ENCODE measurements around the gene OR8H1. TPM values are rescaled to one million over a fixed set of nuclear protein-coding genes. Genes with fewer than 3 reads are reported as not detected.

Gene OR8H1, protein sequence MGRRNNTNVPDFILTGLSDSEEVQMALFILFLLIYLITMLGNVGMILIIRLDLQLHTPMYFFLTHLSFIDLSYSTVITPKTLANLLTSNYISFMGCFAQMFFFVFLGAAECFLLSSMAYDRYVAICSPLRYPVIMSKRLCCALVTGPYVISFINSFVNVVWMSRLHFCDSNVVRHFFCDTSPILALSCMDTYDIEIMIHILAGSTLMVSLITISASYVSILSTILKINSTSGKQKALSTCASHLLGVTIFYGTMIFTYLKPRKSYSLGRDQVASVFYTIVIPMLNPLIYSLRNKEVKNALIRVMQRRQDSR
- total RNA-seq (ENCODE audit: low replicate concordance), result not detected in 2 replicates

DNA sequence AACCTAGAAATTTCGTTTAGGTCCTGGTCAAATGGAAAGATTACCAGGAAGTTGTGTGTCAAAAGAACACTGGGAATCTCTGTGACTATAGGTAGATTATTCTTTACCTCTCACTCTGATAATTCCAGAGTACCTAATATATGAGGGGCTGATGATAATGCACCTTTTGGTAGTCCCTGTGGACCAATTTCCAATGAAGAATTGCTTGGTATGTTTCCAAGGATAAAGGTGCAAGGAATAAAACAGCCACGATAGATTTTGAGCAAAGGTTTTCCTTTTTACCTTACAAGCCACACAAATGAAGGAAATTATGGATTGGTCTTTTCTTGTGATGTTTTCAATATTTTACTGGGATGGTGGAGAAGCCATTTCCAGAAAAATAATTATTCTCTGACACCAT, at the start of gene OR8H1:
OR8H1 (minus strand) TSS at position 101 of the 400 bp plus-strand sequence. CDS start 1,192 bp downstream, outside the sequence.

DNA sequence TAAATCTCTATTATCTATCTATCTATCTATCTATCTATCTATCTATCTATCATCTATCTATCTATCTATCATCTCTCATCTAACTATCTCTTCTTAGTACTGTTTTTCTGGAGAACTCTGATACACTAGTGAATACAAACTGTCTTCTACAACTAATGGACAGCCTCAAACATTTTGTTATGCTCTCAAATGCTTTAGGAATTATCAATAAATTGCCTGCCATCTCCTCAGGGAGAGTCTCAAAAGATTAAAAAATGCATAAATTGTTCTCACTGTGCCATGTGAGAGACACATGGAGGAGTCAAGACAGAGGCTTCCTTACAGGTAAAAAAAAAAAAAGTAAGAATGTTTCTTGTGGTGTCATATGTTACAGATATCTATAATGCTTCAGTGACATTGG, 22.8 kb upstream of the OR8H1 start, which contains the start of gene OR8K3:
OR8K3 (plus strand) TSS at position 301 of the 400 bp plus-strand sequence. CDS start 3,163 bp downstream, outside the sequence.

DNA sequence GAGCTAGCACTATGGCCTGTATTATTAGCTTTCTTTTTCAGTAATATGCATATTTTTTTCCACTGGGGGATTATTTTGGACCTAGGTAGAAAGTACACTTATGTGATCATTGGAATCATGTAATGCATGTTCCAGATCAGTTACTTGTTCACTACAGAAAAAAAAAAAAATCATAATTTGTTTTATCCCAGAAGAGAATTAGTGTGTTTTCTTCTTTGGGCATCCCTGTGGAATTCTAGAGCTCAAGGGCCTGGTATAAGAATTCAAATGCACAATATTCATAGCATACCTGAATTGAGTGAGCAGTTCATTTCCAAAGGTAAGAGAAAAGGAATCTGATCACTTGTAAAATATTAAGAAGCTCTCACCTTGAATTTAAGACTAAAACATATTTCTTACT, 18.2 kb downstream of the OR8H1 start, which contains the start of gene OR5T1:
OR5T1 (plus strand) TSS at position 301 of the 400 bp plus-strand sequence. CDS start 1,485 bp downstream, outside the sequence.

DNA sequence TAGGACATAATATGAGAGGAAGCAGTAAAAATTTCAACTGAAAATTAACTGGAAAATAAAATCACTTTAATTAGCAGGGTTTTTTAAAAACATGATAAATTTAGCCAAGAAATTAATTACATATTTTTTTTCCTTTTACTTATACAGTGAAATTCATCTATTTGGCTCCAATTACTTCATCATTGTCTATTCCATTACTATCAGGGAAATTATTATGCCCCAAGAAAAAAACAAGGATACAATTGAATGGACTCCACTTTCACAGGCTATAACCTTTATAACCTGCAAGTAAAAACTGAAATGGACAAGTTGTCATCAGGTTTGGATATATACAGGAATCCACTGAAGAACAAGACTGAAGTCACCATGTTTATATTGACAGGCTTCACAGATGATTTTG, 40.1 kb downstream of the OR8H1 start, which contains the start of gene OR5T3:
OR5T3 (plus strand) TSS at position 301 of the 400 bp plus-strand sequence; CDS start at position 301, 0 bp downstream.

Other genes with a start within 250 kb of the OR8H1 start
- not detected in 2 replicates for gene OR8I2, start 198.9 kb downstream of the OR8H1 start, total RNA-seq (ENCODE audit: low replicate concordance)
- not detected in 2 replicates for gene OR8H2, start 188.6 kb downstream of the OR8H1 start, total RNA-seq (ENCODE audit: low replicate concordance)
- not detected in 2 replicates for gene OR8H3, start 169.9 kb downstream of the OR8H1 start, total RNA-seq (ENCODE audit: low replicate concordance)
- not detected in 2 replicates for gene OR8J3, start 152.1 kb downstream of the OR8H1 start, total RNA-seq (ENCODE audit: low replicate concordance)
- not detected in 2 replicates for gene OR8K5, start 131.9 kb downstream of the OR8H1 start, total RNA-seq (ENCODE audit: low replicate concordance)
- not detected in 2 replicates for gene OR5J2, start 115.6 kb downstream of the OR8H1 start, total RNA-seq (ENCODE audit: low replicate concordance)
- not detected in 2 replicates for gene OR5T2, start 58.0 kb downstream of the OR8H1 start, total RNA-seq (ENCODE audit: low replicate concordance)
- gene OR5T3, start 40.0 kb downstream of the OR8H1 start, total RNA-seq (ENCODE audit: low replicate concordance), result not detected in 2 replicates
- not detected in 2 replicates for gene OR5T1, start 18.1 kb downstream of the OR8H1 start, total RNA-seq (ENCODE audit: low replicate concordance)
- gene OR8K3, start 22.9 kb upstream of the OR8H1 start, total RNA-seq (ENCODE audit: low replicate concordance), result not detected in 2 replicates
- not detected in 2 replicates for gene OR8K1, start 53.8 kb upstream of the OR8H1 start, total RNA-seq (ENCODE audit: low replicate concordance)
- not detected in 2 replicates for gene OR8J1, start 62.0 kb upstream of the OR8H1 start, total RNA-seq (ENCODE audit: low replicate concordance)
- not detected in 2 replicates for gene OR8U1, start 83.4 kb upstream of the OR8H1 start, total RNA-seq (ENCODE audit: low replicate concordance)
- not detected in 2 replicates for gene OR5AL1, start 120.4 kb upstream of the OR8H1 start, total RNA-seq (ENCODE audit: low replicate concordance)
- gene OR5M3, start 181.1 kb upstream of the OR8H1 start, total RNA-seq (ENCODE audit: low replicate concordance), result not detected in 2 replicates
- not detected in 2 replicates for gene OR5M8, start 199.1 kb upstream of the OR8H1 start, total RNA-seq (ENCODE audit: low replicate concordance)